ENCODE results near the gene GDF15. TPM values are rescaled to one million over a fixed set of nuclear protein-coding genes. Genes with fewer than 3 reads are reported as not detected.
A peak's percentile ranks its signal among the peaks of the same experiment; 100 is the strongest.

The GDF15 gene
- total RNA-seq, 4 donors from 2014 or later: 36.3 to 77.0 (median 58.9) TPM

DNA sequence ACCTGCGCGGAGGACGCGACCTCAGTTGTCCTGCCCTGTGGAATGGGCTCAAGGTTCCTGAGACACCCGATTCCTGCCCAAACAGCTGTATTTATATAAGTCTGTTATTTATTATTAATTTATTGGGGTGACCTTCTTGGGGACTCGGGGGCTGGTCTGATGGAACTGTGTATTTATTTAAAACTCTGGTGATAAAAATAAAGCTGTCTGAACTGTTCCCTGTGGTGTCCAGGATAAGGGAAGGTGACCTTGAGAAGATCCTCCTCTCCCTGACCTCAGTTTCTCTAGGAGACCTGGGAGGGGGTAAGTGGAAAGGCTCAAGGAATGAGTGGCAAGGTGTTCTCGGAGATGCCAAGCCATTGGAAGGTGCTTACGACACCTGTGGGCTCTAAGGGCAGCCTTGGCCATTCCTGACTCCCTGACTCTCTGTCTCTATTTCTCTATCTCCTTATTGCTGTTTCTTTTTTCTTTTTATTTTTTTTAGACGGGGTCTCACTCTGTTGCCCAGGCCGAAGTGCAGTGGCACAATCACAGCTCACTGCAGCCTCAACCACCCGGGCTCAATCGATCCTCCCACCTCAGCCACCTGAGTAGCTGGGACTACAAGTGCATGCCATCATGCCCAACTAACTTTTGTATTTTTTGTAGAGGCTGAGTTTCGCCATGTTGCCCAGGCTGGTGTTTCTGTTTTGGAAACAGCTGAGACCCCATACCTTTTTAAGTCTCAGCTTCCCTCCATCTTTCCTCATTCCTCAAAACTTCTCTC is 3.2 kb downstream of the GDF15 start:
- Histone ChIP-seq H3K4me3 (peak overlapping the region in 2 of 4 donors; percentile 33 to 47), H3K27me3 (no peaks in the 10 kb centered on the region), H3K36me3 (no peaks in the 10 kb centered on the region), H3K9me3 (no peaks in the 10 kb centered on the region), H3K27ac (peak overlapping the region in 3 of 4 donors; percentile 51 to 83 (median 60)), H3K4me1 (peaks cover 9 to 35% (median 18%) of the 10 kb centered on the region in 4 donors)
- intact Hi-C loops (cut with DNase I; ENCODE audit: low total_unique reads): no loop called here
- DNase-seq: no peak
- TF ChIP-seq, protein P1, sequence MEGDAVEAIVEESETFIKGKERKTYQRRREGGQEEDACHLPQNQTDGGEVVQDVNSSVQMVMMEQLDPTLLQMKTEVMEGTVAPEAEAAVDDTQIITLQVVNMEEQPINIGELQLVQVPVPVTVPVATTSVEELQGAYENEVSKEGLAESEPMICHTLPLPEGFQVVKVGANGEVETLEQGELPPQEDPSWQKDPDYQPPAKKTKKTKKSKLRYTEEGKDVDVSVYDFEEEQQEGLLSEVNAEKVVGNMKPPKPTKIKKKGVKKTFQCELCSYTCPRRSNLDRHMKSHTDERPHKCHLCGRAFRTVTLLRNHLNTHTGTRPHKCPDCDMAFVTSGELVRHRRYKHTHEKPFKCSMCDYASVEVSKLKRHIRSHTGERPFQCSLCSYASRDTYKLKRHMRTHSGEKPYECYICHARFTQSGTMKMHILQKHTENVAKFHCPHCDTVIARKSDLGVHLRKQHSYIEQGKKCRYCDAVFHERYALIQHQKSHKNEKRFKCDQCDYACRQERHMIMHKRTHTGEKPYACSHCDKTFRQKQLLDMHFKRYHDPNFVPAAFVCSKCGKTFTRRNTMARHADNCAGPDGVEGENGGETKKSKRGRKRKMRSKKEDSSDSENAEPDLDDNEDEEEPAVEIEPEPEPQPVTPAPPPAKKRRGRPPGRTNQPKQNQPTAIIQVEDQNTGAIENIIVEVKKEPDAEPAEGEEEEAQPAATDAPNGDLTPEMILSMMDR (IDR thresholded peaks at IDR 0.05): no peak
- TF ChIP-seq POLR2A (IDR thresholded peaks at IDR 0.05) (no peak), EP300 (IDR thresholded peaks at IDR 0.05; ENCODE audit: low read depth) (no peak), POLR2AphosphoS5 (IDR thresholded peaks at IDR 0.05) (no peak)
- in situ Hi-C loops (cut with MboI; ENCODE audit: low pct_ligation_motif_present in 1 of 4, low pct_unique_long_range_greater_than_20kb in 1 of 4, low sequenced_read_pairs in 3 of 4): no loop called here
- WGBS, 2 donors (ENCODE audit: low coverage in 1 of 2): 85 to 86% methylated on average over 4 to 13 of the region's 13 CpGs

DNA sequence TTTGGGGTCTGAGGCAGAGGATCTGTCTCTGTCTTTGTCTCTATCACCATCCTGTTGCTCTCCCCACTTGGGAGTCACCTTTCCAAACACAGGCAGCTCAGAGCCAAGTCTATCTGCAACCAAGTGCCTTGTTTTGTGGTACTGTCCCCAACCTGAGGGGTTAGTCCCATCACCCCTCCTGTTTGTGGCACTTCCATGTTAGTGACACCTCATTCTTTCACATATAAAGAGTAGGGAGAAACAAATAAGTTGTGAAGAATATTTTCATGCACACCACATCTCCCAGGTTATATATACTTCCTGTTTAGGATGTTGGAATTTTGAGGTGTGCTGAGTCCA is 3.7 kb downstream of the GDF15 start:
- peaks cover 9 to 35% (median 17%) of the 10 kb centered on the region in 4 donors for H3K4me1 ChIP-seq
- no peak overlapping the region for H3K4me3 ChIP-seq
- no peak overlapping the region for H3K27ac ChIP-seq
- in situ Hi-C loops (cut with MboI; ENCODE audit: low pct_ligation_motif_present in 1 of 4, low pct_unique_long_range_greater_than_20kb in 1 of 4, low sequenced_read_pairs in 3 of 4) (loop anchor here in 1 of 4 donors (10.0 kb wide), 1 partner anchor 45 kb away; the partner anchor contains the start of gene PGPEP1), intact Hi-C loops (cut with DNase I; ENCODE audit: low total_unique reads) (no loop called here)
- H3K27me3 ChIP-seq: no peaks in the 10 kb centered on the region
- no peaks in the 10 kb centered on the region for H3K9me3 ChIP-seq
- TF ChIP-seq EP300 (IDR thresholded peaks at IDR 0.05; ENCODE audit: low read depth): no peak
- TF ChIP-seq, protein P1 (IDR thresholded peaks at IDR 0.05): no peak
- TF ChIP-seq POLR2AphosphoS5 (IDR thresholded peaks at IDR 0.05): peak in 1 of 3 donors; percentile 1
- DNase-seq: no peak
- no peaks in the 10 kb centered on the region for H3K36me3 ChIP-seq

DNA sequence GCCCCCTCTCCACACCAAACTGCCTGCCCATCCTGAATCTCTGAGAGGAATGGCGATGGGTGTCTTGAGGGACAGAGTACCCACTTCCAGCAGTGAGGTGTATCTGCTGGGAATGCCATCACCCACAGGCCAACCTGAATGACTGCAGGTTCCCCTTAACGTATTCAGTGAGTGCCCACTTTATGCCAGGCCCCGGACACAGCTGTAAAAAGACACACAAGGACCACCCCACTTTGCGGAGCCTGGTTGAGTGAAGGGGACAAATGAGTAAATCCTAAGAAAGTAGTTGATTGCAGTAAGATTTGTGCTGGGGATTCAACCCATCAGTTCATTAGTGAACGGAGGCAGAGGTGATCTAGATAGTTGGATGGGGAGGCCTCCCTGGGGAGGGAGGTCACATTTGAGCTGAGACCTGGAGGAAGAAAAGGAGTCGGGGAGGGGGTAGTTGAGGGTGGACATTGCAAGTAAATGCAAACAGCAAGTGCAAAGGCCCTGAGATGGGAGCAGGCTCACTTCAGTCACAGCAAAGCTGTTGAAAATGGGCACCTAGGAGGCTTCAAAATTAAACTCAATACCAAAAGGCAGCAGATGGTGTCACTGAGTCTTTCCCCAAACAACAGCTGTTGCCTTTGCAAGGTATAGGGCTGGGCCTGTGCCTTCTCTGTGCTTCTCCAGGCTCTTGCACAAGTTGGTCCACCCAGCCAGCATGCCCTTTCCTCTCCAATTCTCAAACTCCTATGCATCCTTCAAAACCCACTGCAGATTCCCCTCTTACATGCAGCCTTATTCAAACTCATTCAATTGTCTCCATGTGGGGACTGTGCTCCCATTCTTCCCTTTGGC is 4.3 kb downstream of the GDF15 start:
- Histone ChIP-seq H3K36me3 (no peaks in the 10 kb centered on the region), H3K27ac (no peak overlapping the region), H3K27me3 (no peaks in the 10 kb centered on the region), H3K9me3 (no peaks in the 10 kb centered on the region), H3K4me3 (no peak overlapping the region), H3K4me1 (peaks cover 9 to 32% (median 14%) of the 10 kb centered on the region in 4 donors)
- TF ChIP-seq, protein P1 (IDR thresholded peaks at IDR 0.05): no peak
- TF ChIP-seq POLR2A (IDR thresholded peaks at IDR 0.05): no peak
- no peak for TF ChIP-seq EP300 (IDR thresholded peaks at IDR 0.05; ENCODE audit: low read depth)
- TF ChIP-seq POLR2AphosphoS5 (IDR thresholded peaks at IDR 0.05): peak in 1 of 3 donors; percentile 5
- 89 to 90% methylated on average over 2 to 6 of the region's 6 CpGs for WGBS, 2 donors (ENCODE audit: low coverage in 1 of 2)
- in situ Hi-C loops (cut with MboI; ENCODE audit: low pct_ligation_motif_present in 1 of 4, low pct_unique_long_range_greater_than_20kb in 1 of 4, low sequenced_read_pairs in 3 of 4): loop anchor here in 1 of 4 donors (10.0 kb wide), 1 partner anchor 45 kb away; the partner anchor contains the start of gene PGPEP1
- intact Hi-C loops (cut with DNase I; ENCODE audit: low total_unique reads): no loop called here
- no peak for DNase-seq

DNA sequence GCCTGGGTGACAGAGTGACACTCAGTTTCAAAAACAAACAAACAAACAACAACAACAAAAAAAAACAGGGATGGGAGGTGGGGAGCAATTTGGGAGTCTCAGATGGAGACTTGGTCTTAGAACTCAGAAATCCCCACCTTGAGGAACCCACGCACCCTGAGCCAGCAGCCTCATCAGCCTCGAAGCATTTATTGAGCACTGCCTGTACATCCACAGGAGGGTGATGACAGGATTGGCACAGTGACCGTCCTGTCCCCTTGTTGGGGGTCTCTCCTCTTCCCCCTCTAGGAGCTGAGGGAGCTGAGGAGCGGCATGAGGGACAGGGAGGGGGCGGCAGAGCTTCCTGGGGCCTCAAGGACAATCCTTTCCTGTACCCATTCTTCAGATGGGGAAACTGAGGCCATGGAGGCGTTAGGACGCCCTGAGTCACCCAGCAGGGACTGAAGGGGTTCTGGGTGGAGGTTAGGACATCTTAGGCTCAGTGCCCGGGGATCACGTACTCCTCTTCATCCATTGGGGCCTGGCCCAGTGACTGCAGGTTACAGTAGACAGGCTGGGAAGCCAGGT is 5.6 kb downstream of the GDF15 start:
- TF ChIP-seq EP300 (IDR thresholded peaks at IDR 0.05; ENCODE audit: low read depth): no peak
- TF ChIP-seq, protein P1 (IDR thresholded peaks at IDR 0.05): no peak
- no peak for TF ChIP-seq POLR2AphosphoS5 (IDR thresholded peaks at IDR 0.05)
- no peak for TF ChIP-seq POLR2A (IDR thresholded peaks at IDR 0.05)
- H3K36me3 ChIP-seq: no peaks in the 10 kb centered on the region
- H3K27me3 ChIP-seq: no peaks in the 10 kb centered on the region
- DNase-seq: no peak
- no peak overlapping the region for H3K4me3 ChIP-seq
- no peak overlapping the region for H3K27ac ChIP-seq
- 78 to 100% methylated on average over 1 to 9 of the region's 9 CpGs for WGBS, 2 donors (ENCODE audit: low coverage in 1 of 2)
- no peaks in the 10 kb centered on the region for H3K9me3 ChIP-seq
- peaks cover 5 to 20% (median 11%) of the 10 kb centered on the region in 4 donors for H3K4me1 ChIP-seq
- intact Hi-C loops (cut with DNase I; ENCODE audit: low total_unique reads): no loop called here
- in situ Hi-C loops (cut with MboI; ENCODE audit: low pct_ligation_motif_present in 1 of 4, low pct_unique_long_range_greater_than_20kb in 1 of 4, low sequenced_read_pairs in 3 of 4): loop anchor here in 1 of 4 donors (10.0 kb wide), 1 partner anchor 47 kb away; the partner anchor contains the start of gene PGPEP1

All from transverse colon (tissue), 4 donors.